Right atrium auricular region (tissue), 2 donors: ENCODE data around the gene CAMK1D. TPM values are rescaled to one million over a fixed set of nuclear protein-coding genes. Genes with fewer than 3 reads are reported as not detected.

Source experiments
- DNase-seq: peaks from one replicate; pipeline ENCODE4 v3.0.0-alpha.2; 2019; ENCODE audit warnings: low spot score
- H3K27ac ChIP-seq, 2 donors: fragments of 200-600 bp; sonication (generic); 1 replicate in 1 of 2; 2 replicates in 1 of 2; pipeline ENCODE4 v1.5.1; 2016 to 2019
- H3K27me3 ChIP-seq, 2 donors: fragments of 200-600 bp; sonication (generic); one replicate each; pipeline versions ENCODE4 v1.5.1 to v1.6.0; 2017 to 2019
- H3K36me3 ChIP-seq: fragments of 200-600 bp; sonication (generic); one replicate; pipeline ENCODE4 v1.5.1; 2016
- H3K4me1 ChIP-seq, 2 donors: fragments of 200-600 bp; sonication (generic); one replicate each; pipeline versions ENCODE4 v1.5.1 to v1.6.0; 2017 to 2019
- H3K4me3 ChIP-seq, 2 donors: fragments of 200-600 bp; sonication (generic); 1 replicate in 1 of 2; 2 replicates in 1 of 2; pipeline ENCODE4 v1.5.1; 2017 to 2019; ENCODE audit warnings: mild to moderate bottlenecking in 1 of 2, moderate library complexity in 1 of 2
- H3K9me3 ChIP-seq, 2 donors: fragments of 200-600 bp; sonication (generic); one replicate each; pipeline ENCODE4 v1.5.1; 2019
- total RNA-seq, 2 donors: library from RNA; depleted of rRNA; stranded (reverse); fragments of >200 nt; gene quantifications; one replicate each; pipeline ENCODE4 v1.1.0, GENCODE V29; 2016
- TF ChIP-seq, protein P1 (sequence below), 2 donors: fragments of 200-600 bp; sonication (generic); IDR thresholded peaks; one replicate each; pipeline ENCODE4 v1.5.1; 2019; ENCODE audit warnings: antibody characterized with exemption in 2 of 2

The CAMK1D gene
- total RNA-seq, 2 donors from 2014 or later: 24.5 to 27.2 TPM

DNA sequence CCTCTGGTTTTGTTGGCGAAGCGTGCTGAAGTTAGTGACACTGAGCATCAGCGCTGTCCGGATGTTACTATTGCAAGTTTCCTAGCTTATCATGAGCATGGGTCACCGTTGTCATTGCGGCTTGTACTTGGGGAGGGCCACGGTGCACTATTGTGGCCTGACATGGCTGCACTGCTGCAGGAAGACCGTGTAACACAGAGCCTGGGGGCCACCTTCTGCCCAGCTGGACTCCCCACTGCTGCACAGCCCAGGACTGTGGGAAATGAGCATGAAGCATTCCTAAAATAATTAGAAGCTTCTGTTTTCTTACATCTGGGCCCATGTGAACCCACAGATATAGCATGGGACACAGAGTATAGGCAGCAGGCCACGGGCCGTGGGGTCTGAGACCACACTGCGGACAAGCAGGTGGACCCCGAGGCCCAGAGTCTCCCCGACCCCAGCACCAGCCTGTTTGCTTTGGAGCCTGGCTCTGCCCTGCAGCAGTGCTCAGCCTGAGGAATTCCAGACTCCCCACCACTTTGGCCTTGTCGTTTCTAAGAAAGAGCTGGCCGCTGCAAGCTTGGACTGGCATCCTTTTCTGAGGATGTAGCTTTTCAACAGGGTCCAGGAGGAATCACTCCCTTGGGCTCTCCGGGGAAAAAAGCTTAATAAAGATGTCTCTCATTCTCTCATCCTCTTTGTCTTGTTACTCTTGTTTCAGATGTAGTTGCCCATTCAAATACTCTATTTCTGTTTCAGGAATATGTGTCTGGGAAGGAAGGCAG, 473.0 kb downstream of the CAMK1D start:
- Histone ChIP-seq H3K27ac (no peak overlapping the region), H3K36me3 (peaks cover 12% of the 10 kb centered on the region), H3K27me3 (no peaks in the 10 kb centered on the region), H3K9me3 (no peaks in the 10 kb centered on the region), H3K4me1 (peaks cover 0 to 16% of the 10 kb centered on the region in 2 donors), H3K4me3 (no peak overlapping the region)
- no peak for DNase-seq
- TF ChIP-seq, protein P1, sequence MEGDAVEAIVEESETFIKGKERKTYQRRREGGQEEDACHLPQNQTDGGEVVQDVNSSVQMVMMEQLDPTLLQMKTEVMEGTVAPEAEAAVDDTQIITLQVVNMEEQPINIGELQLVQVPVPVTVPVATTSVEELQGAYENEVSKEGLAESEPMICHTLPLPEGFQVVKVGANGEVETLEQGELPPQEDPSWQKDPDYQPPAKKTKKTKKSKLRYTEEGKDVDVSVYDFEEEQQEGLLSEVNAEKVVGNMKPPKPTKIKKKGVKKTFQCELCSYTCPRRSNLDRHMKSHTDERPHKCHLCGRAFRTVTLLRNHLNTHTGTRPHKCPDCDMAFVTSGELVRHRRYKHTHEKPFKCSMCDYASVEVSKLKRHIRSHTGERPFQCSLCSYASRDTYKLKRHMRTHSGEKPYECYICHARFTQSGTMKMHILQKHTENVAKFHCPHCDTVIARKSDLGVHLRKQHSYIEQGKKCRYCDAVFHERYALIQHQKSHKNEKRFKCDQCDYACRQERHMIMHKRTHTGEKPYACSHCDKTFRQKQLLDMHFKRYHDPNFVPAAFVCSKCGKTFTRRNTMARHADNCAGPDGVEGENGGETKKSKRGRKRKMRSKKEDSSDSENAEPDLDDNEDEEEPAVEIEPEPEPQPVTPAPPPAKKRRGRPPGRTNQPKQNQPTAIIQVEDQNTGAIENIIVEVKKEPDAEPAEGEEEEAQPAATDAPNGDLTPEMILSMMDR (IDR thresholded peaks at IDR 0.05): no peak

- DNase-seq: no peak
- no peaks in the 10 kb centered on the region for H3K9me3 ChIP-seq
- H3K4me3 ChIP-seq: no peak overlapping the region
- no peak overlapping the region for H3K27ac ChIP-seq
- peaks cover 12% of the 10 kb centered on the region for H3K36me3 ChIP-seq
- TF ChIP-seq, protein P1 (IDR thresholded peaks at IDR 0.05): no peak
- peaks cover 0 to 16% of the 10 kb centered on the region in 2 donors for H3K4me1 ChIP-seq
- no peaks in the 10 kb centered on the region for H3K27me3 ChIP-seq
Observed at GRCh38 chr10:12822893-12823170, 473.5 kb downstream of the CAMK1D start.

- Histone ChIP-seq H3K4me1 (peaks cover 0 to 16% of the 10 kb centered on the region in 2 donors), H3K27ac (no peak overlapping the region), H3K36me3 (peaks cover 12% of the 10 kb centered on the region), H3K4me3 (no peak overlapping the region), H3K9me3 (no peaks in the 10 kb centered on the region), H3K27me3 (no peaks in the 10 kb centered on the region)
- no peak for DNase-seq
- TF ChIP-seq, protein P1 (IDR thresholded peaks at IDR 0.05): no peak
Observed at GRCh38 chr10:12823328-12823727, 474.0 kb downstream of the CAMK1D start.

DNA sequence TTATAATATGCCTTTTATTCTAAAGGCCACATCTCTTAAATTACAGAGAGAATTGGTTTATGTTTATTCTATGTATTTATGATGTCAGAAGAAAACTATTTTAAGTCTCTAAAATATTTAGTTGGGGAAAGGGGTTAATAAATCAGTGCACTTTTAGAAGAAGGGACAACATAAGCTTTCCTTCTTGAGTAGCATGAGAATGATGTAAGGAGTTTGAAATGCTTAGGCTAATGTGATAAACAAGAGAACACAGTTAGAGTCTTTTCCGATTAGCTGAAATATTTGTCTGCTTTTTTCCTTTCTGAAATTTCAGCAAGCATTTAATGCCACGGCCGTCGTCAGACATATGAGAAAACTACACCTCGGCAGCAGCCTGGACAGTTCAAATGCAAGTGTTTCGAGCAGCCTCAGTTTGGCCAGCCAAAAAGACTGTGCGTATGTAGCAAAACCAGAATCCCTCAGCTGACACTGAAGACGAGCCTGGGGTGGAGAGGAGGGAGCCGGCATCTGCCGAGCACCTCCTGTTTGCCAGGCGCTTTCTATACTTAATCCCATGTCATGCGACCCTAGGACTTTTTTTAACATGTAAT, 476.0 kb downstream of the CAMK1D start:
- Histone ChIP-seq H3K36me3 (peaks cover 12% of the 10 kb centered on the region), H3K9me3 (no peaks in the 10 kb centered on the region), H3K27me3 (no peaks in the 10 kb centered on the region), H3K4me3 (no peak overlapping the region), H3K4me1 (peaks cover 0 to 16% of the 10 kb centered on the region in 2 donors), H3K27ac (no peak overlapping the region)
- DNase-seq: no peak
- TF ChIP-seq, protein P1 (IDR thresholded peaks at IDR 0.05): no peak

GRCh38 chr10:12826800-12827372, 477.5 kb downstream of the CAMK1D start:
- Histone ChIP-seq H3K4me3 (no peak overlapping the region), H3K36me3 (peaks cover 12% of the 10 kb centered on the region), H3K9me3 (no peaks in the 10 kb centered on the region), H3K27ac (no peak overlapping the region), H3K4me1 (peaks cover 0 to 19% of the 10 kb centered on the region in 2 donors), H3K27me3 (no peaks in the 10 kb centered on the region)
- no peak for DNase-seq
- TF ChIP-seq, protein P1 (IDR thresholded peaks at IDR 0.05): no peak
